Hepatocyte (in vitro differentiated cells): Measurements from ENCODE around the gene PRC1. TPM values are rescaled to one million over a fixed set of nuclear protein-coding genes. Genes with fewer than 3 reads are reported as not detected.

Experiments used
- DNase-seq: peaks from one replicate; pipeline ENCODE4 v3.0.0-alpha.2; 2016; ENCODE audit warnings: low spot score
- H2AFZ ChIP-seq: fragments of 200-600 bp; sonication (generic); 2 replicates; pipeline ENCODE4 v1.6.0; 2016; ENCODE audit warnings: antibody characterized with exemption, mild to moderate bottlenecking
- H3K27ac ChIP-seq: fragments of 200-600 bp; sonication (generic); 2 replicates; pipeline ENCODE4 v1.5.1; 2016; ENCODE audit warnings: mild to moderate bottlenecking
- H3K27me3 ChIP-seq: fragments of 200-600 bp; sonication (generic); 2 replicates; pipeline ENCODE4 v1.6.1; 2016
- H3K36me3 ChIP-seq: fragments of 200-600 bp; sonication (generic); replicated peaks from 2 replicates; pipeline ENCODE4 v1.5.1; 2016; ENCODE audit warnings: low read depth; ENCODE audit not compliant: insufficient read depth
- H3K4me1 ChIP-seq: fragments of 200-600 bp; sonication (generic); 2 replicates; pipeline ENCODE4 v1.5.1; 2016; ENCODE audit warnings: mild to moderate bottlenecking, moderate library complexity; ENCODE audit not compliant: insufficient read depth
- H3K4me2 ChIP-seq: fragments of 200-600 bp; sonication (generic); 2 replicates; pipeline ENCODE4 v1.6.0; 2016
- H3K4me3 ChIP-seq: fragments of 200-600 bp; sonication (generic); 2 replicates; pipeline ENCODE4 v1.5.1; 2016; ENCODE audit warnings: mild to moderate bottlenecking
- H3K79me2 ChIP-seq: fragments of 200-600 bp; sonication (generic); 2 replicates; pipeline ENCODE4 v1.6.0; 2017; ENCODE audit warnings: mild to moderate bottlenecking
- H3K9me2 ChIP-seq: fragments of 200-600 bp; sonication (generic); replicated peaks from 2 replicates; pipeline ENCODE4 v1.6.0; 2017; ENCODE audit warnings: mild to moderate bottlenecking; ENCODE audit not compliant: insufficient read depth
- H3K9me3 ChIP-seq: fragments of 200-600 bp; sonication (generic); 2 replicates; pipeline ENCODE4 v1.5.1; 2016; ENCODE audit warnings: low read depth, mild to moderate bottlenecking
- H4K20me1 ChIP-seq: fragments of 200-600 bp; sonication (generic); 2 replicates; pipeline ENCODE4 v1.6.0; 2016; ENCODE audit warnings: mild to moderate bottlenecking; ENCODE audit not compliant: insufficient read depth, poor library complexity, severe bottlenecking
- CTCF ChIP-seq: fragments of 200-600 bp; sonication (generic); IDR thresholded peaks from 2 replicates; pipeline ENCODE4 v1.5.1; 2016; ENCODE audit warnings: antibody characterized with exemption, mild to moderate bottlenecking; ENCODE audit not compliant: poor library complexity
- EZH2 ChIP-seq: fragments of 200-600 bp; sonication (generic); IDR thresholded peaks from 2 replicates; pipeline ENCODE4 v1.6.1; 2016; ENCODE audit warnings: antibody characterized with exemption, mild to moderate bottlenecking, borderline replicate concordance
- EZH2phosphoT487 ChIP-seq: fragments of 200-600 bp; sonication (generic); IDR thresholded peaks from one replicate; pipeline ENCODE4 v1.6.1; 2018; ENCODE audit warnings: antibody characterized with exemption, mild to moderate bottlenecking, low read depth, moderate library complexity; ENCODE audit not compliant: unreplicated experiment, severe bottlenecking
- WGBS: methylation state at CpG from one replicate; pipeline ENCODE4 v1.1.6; 2016; ENCODE audit warnings: low lambda C conversion rate; ENCODE audit errors: missing lambda C conversion rate; 5-methylcytosine and 5-hydroxymethylcytosine counted together
- polyA plus RNA-seq: library from polyadenylated mRNA; unstranded; fragments of >200 nt; fragmentation: Nextera tagmentation; extraction: Ambion mirVana; gene quantifications from 2 replicates; pipeline ENCODE4 v1.2.1, GENCODE V29; 2016
- total RNA-seq: library from RNA; depleted of rRNA; stranded (reverse); fragments of >200 nt; gene quantifications from 2 replicates; pipeline ENCODE4 v1.2.3, GENCODE V29; 2014

Gene PRC1
- total and polyA plus RNA-seq, 2 experiments from 2014 or later: 21.5 to 35.8 TPM

- no peak for TF ChIP-seq EZH2phosphoT487
- TF ChIP-seq EZH2: no peak
- TF ChIP-seq CTCF: no peak
- Histone ChIP-seq H3K27ac (no peak overlapping the region), H3K4me2 (no peak overlapping the region), H3K9me3 (no peaks in the 10 kb centered on the region), H3K9me2 (no peaks in the 10 kb centered on the region), H3K27me3 (no peaks in the 10 kb centered on the region), H3K4me3 (no peak overlapping the region), H3K4me1 (no peaks in the 10 kb centered on the region), H3K79me2 (no peaks in the 10 kb centered on the region), H3K36me3 (no peaks in the 10 kb centered on the region), H2AFZ (no peak overlapping the region), H4K20me1 (no peaks in the 10 kb centered on the region)
- 55% methylated on average over 1 of the region's 1 CpG for WGBS
- DNase-seq: no peak
These were observed 33.3 kb upstream of the PRC1 start for GRCh38 chr15:91027677-91028076.

- Histone ChIP-seq H3K4me2 (no peak overlapping the region), H3K4me1 (peaks cover 11% of the 10 kb centered on the region), H3K27ac (no peak overlapping the region), H3K4me3 (no peak overlapping the region), H2AFZ (no peak overlapping the region), H3K79me2 (peaks cover 32% of the 10 kb centered on the region), H4K20me1 (no peaks in the 10 kb centered on the region), H3K27me3 (no peaks in the 10 kb centered on the region), H3K9me2 (no peaks in the 10 kb centered on the region), H3K36me3 (no peaks in the 10 kb centered on the region), H3K9me3 (no peaks in the 10 kb centered on the region)
- 93% methylated on average over 6 of the region's 7 CpGs for WGBS
- no peak for DNase-seq
- TF ChIP-seq EZH2 (no peak), CTCF (no peak), EZH2phosphoT487 (no peak)
These were observed 29.4 kb upstream of the PRC1 start for GRCh38 chr15:91023720-91024119.

DNA sequence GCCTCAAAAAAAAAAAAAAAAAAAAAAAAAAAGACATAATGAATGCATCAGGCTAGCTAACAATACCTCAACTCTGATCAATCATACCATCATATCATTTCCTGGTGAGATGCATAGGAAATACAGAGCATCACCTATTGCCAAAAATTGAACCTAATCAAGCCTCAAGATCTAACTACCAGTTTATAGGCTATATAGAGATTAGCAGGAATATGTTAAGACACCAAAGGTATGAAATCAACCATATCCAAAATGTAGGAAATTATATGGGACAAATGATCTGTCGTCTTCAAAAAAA, 28.4 kb upstream of the PRC1 start:
- Histone ChIP-seq H4K20me1 (no peaks in the 10 kb centered on the region), H2AFZ (peak overlapping the region; percentile 89), H3K79me2 (peaks cover 40% of the 10 kb centered on the region), H3K9me2 (no peaks in the 10 kb centered on the region), H3K36me3 (no peaks in the 10 kb centered on the region), H3K4me1 (peaks cover 11% of the 10 kb centered on the region), H3K4me3 (peak overlapping the region; percentile 46), H3K4me2 (peak overlapping the region; percentile 83), H3K27me3 (no peaks in the 10 kb centered on the region), H3K9me3 (no peaks in the 10 kb centered on the region), H3K27ac (peak overlapping the region; percentile 68)
- WGBS: 69% methylated on average over 1 of the region's 1 CpG
- DNase-seq: no peak
- no peak for TF ChIP-seq EZH2phosphoT487
- TF ChIP-seq CTCF: no peak
- no peak for TF ChIP-seq EZH2
